GDM1 (cell line): Measurements from ENCODE around the gene RSRC2.
"Not testable (repeated sequence)": the region's sequence is repeated elsewhere in the genome, so short reads cannot be mapped to it uniquely, and the experiment has no call there.

Source experiments
- DNase-seq: peaks from one replicate; lab custom pipeline; 2025; lab: John Stamatoyannopoulos, UW

The RSRC2 gene, protein sequence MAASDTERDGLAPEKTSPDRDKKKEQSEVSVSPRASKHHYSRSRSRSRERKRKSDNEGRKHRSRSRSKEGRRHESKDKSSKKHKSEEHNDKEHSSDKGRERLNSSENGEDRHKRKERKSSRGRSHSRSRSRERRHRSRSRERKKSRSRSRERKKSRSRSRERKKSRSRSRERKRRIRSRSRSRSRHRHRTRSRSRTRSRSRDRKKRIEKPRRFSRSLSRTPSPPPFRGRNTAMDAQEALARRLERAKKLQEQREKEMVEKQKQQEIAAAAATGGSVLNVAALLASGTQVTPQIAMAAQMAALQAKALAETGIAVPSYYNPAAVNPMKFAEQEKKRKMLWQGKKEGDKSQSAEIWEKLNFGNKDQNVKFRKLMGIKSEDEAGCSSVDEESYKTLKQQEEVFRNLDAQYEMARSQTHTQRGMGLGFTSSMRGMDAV

DNA sequence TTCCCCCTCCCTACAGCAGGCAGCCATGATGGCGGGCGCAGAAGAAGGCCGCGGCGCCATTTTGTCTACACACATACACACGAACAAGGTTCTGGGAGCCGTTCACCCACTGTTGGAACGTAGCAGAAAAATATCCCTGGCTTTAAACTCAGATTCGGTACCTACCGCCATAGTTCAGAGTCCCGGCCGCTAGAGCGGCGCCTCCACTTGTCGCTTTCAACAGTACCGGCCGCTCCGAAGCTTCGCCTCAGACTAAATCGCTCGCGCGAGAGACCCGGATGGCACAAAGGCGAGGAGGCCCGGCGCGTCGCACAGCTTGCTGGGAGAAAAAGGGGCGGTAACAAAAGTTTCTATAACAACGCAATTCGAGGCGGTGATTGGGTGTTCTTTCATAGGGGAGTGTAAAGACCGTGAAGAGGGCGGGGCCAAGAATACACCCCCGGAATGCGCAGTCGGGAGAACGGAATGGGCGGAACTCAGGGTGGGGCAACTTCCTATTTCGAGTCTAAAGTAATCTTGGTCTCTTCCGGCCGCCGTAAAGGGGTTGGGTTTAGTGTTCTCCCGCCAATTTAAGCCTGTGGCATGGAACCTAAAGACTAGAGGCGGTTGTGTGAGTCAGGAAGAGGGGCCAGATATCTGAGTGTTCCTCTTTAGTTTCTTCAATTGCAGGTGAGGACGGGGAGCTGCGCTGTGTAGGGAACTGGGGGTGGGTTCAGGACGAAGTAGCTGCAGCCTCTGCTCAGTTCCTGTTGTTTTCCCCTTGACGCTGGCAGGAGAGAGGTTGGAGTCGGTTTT, at the start of gene RSRC2, which contains the start of gene KNTC1:
Gene RSRC2, minus strand, starts transcription at position 254 of the 795 bp plus-strand sequence. Its CDS starts 83 bp downstream, at position 171.
Gene KNTC1, plus strand, starts transcription at position 567 of the 795 bp plus-strand sequence. CDS start 2,815 bp downstream, outside the sequence.
- peak; percentile 98 for DNase-seq

DNA sequence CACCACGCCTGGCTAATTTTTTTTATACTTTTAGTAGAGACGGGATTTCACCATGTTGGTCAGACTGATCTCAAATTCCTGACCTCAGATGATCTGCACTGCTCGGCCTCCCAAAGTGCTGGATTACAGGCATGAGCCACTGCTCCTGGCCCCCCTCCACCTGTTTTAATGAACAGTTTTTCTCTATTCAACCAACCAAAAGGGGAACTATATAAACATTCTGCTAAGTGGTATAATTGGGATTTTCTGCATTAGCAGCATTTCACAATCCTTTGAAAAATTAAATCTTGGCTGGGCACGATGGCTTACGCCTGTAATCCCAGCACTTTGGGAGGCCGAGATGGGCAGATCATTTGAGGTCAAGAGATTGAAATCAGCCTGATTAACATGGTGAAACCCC, 45.1 kb upstream of the RSRC2 start:
- no peak for DNase-seq

DNA sequence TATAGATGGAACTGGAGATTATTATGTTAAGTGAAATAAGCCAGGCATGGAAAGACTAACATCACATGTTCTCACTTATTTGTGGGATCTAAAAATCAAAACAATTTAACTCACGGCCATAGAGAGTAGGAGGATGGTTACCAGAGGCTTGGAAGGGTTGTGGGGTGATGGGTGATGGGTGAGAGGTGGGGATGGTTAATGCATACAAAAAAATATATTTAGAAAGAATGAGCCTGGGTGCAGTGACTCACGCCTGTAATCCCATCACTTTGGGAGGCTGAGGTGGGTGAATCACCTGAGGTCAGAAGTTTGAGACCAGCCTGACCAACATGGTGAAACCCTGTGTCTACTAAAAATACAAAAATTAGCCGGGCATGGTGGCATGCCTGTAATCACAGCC, 43.3 kb upstream of the RSRC2 start:
- not testable (repeated sequence) for DNase-seq

DNA sequence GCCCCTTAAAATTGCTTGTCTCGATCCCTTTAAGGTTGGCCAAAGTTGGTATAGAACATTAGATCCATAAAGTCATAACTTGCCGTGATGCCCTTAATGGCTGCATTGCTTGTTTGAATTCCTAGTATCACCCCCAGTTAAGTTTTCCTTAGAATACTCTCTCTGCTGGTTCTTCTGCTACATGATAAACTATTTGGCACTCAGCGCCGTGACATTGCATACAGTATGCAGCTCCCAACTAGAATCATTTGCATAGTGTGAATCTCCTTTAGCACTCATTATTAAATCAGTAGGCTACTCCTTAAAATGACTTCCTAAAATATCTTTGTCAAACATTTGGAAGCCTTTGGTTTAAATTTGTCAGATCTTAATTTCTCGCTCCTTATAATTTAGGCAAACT, 42.6 kb upstream of the RSRC2 start:
- no peak for DNase-seq

DNA sequence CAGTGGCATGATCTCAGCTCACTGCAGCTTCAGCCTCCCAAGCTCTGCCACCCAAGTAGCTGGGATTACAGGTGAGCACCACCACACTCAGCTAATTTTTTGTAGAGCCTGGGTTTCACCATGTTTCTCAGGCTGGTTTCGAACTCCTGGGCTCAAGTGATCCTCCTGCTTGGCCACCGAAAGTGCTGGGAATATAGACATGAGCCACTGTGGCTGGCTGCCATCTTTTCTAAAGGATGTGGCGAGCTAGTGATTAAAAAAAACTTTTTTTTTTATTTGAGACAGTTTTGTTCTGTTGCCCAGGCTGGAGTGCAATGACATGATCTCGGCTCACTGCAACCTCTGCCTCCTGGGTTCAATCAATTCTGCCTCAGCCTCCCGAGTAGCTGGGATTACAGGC, 40.1 kb upstream of the RSRC2 start:
- not testable (repeated sequence) for DNase-seq

DNA sequence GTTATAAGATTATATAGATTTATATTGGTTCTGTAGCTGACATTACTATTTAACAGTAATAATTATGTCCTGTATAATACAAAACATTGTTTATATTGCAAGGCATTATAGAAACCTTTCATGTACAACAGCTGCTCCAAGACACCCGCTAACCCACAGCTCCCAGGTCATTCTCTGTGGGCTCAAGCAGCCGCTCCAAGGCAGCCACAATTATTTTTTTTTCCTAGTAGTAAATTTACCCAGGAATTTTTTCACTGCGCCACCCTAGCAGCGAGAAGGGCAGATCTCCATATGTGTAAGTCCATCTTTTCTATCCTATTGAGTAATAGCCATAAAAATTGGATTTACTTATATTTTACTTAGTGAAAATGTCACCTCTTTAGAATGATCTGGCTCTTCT, 36.6 kb upstream of the RSRC2 start:
- no peak for DNase-seq

DNA sequence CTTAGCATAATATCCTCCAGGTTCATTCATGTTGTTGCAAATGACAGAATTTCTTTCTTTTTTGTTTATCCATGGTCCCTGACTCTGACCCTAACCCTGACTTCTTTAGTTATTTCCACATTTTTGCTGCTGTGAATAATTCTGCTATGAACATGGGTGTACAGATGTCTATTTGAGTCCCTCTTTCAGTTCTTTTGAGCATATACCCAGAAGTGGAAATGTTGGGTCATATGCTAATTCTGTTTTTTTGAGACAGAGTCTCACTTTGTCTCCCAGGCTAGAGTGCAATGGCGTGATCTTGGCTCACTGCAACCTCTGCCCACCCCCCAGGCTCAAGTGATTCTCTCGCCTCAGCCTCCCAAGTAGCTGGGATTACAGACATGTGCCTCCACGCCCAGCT, 33.4 kb upstream of the RSRC2 start:
- no peak for DNase-seq

DNA sequence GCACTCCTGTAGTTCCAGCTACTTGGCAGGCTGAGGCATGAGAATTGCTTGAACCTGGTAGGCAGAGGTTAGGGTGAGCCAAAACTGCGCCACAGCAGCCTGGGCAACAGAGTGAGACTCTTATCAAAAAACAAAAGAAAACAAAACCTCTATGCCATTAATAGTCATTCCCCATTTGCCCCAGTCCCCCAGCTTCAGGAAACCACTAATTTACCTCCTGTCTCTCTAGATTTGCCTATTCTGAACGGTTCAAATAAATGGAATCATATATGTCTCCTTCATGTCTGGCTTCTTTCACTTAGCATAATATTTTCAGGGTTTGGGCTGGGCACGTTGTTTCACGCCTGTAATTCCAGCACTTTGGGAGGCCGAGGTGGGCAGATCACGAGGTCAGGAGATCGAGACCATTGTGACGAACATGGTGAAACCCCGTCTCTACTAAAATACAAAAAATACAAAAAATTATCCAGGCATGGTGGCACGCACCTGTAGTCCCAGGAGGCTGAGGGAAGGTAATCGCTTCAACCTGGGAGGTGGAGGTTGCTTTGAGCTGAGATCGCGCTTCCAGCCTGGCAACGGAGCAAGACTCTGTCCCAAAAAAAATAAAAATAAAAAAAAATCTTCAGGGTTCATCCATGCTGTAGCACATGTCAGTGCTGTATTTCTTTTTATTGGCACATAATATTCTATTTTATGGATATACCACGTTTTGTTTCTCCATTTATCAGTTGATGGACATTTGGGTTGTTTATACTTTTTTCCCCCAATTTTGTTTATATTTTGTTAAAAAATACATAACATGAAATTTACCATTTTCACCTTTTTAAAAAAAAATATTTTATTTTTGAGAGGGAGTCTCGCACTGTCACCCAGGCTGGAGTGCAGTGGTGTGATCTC, 32.3 kb upstream of the RSRC2 start:
- DNase-seq = no peak

DNA sequence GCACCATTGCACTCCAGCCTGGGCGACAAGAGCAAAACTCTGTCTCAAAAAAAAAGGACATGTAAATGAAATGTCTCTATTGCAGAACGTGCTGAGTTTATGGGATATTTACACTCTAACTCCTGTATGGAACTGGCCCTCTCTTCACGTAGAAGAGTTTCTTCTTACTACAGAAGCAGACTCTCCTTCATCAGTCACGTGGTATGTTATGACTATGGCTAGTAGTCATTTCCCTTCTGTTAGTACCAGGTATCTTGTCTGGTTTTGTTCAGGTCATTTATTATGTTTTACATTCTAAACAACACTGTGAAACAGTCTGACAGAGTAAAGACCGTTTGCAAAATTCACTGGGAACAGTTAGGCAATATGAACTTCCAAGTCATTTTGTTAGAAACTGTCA, 20.6 kb upstream of the RSRC2 start:
- DNase-seq = no peak

DNA sequence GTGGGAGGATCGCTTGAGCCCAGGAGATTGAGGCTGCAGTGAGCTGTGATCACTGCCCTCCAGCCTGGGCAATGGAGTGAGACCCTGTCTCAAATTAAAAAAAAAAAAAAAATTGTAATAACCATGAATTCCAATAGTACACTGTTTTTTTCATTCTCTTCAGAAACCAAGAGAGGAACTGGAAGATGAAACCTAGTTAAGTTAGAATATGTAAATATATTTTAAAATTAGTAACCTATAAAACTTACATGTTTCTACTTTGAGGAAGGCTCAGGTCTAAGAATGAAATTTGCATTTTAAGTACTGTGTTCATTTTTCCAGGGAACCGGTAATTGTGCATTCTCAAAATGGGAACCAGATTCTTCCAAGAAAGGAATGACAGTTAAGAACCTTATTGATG, 19.1 kb upstream of the RSRC2 start:
- DNase-seq = no peak

DNA sequence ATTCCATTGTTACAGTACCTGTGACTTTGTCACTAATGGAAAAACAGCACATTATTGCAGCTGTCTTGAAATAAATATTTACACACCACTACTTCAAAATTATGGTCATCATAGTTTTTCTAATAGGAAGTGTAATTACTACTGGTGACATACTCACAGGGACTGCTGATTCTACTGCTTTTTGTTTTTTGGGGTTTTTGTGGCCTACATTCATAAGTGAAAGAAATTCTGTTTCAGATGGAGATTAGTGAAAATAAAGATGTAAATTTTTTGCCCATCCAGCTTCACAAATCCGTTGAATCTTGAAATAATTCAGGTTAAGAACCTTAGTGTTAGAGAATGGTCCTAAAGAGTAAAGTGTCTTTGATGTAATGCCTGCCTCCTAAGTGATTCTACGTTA, 17.8 kb upstream of the RSRC2 start:
- DNase-seq = no peak

DNA sequence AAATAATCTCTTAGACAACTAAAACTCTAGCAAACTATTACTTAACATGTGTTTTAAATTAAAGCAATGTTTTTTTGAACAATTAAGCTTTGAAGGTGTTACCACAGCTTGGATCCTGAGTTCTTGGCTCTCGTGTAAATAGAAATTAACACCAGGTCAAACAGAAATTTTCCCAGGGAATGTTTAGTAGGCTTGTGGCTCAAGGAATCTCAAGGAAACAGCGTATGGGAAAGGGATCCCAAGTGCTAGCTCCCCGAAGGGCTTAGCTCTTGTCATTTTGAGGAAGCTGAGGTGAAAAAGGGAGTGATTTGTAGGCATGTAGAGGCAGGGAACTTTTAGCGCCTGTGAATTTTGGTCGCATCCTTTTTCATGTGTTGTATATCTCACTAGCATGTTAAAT, 11.8 kb upstream of the RSRC2 start:
- DNase-seq = no peak

DNA sequence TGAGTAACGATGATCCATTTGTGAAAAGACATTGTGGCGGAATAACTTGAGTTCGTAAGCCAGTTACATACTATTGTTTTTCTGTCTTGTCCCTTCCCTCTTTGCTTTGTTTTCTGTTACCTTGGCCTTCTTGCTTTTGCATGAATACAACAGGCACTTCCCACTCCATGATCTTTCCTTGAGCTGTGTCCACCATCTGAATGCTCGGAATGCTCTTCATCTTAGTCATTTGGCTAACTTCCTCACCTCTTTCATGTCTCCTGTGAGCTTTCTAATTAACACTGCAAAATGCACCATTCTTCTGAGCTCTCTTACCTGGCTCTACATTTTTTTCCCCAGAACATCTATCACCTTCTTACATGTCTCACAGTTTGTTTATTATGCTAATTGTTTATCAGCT, 10.3 kb upstream of the RSRC2 start:
- DNase-seq = no peak

DNA sequence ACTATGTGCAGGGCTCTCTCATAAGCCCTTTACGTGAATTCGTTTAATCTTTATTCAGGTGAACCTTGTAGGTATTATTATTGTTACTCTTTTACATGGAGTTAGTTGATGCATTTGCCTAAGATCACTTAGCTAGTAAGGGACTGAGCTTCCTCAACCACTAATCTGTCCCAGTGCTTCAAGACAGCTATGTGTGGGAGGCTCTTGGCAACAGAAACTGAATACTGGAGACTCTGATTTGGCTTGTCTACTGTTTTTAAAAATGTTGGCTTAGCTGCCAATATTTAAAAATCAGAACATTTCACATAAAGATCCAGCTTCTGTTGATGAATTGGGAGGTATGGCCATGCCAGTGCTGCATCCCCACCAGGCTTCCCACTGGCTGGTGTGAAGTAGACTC, 7.1 kb upstream of the RSRC2 start:
- no peak for DNase-seq

DNA sequence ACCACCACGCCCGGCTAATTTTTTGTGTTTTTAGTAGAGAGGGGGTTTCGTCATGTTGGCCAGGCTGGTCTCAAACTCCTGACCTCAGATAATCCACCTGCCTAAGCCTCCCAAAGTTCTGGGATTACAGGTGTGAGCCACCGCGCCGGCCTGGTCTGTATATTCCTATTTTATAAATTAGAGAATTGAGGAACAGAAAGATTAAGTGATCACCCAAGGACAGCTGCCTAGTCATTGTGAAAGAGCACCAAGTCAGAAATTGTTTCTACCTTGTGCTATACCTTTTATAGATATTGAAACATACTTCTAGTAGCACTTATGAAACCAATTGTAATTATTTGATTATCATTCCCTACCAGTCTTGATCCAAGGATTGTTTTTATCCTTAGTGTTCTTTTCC, 2.3 kb upstream of the RSRC2 start:
- no peak for DNase-seq

DNA sequence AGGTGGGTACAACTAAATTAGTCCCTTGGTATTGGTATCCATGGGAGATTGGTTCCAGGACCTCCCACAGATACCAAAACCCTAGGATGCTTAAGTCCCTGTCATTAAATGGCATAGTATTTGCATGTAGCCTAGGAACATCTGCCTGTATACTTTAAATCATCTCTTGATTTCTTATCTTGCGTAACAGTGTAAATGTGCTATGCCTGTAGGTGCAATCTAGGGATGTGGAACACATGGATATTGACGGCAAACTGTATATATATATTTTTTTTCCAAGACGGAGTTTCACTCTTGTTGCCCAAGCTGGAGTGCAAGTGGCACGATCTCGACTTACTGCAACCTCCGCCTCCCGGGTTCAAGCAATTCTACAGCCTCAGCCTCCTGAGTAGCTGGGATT, 1.8 kb upstream of the RSRC2 start:
- DNase-seq = no peak

DNA sequence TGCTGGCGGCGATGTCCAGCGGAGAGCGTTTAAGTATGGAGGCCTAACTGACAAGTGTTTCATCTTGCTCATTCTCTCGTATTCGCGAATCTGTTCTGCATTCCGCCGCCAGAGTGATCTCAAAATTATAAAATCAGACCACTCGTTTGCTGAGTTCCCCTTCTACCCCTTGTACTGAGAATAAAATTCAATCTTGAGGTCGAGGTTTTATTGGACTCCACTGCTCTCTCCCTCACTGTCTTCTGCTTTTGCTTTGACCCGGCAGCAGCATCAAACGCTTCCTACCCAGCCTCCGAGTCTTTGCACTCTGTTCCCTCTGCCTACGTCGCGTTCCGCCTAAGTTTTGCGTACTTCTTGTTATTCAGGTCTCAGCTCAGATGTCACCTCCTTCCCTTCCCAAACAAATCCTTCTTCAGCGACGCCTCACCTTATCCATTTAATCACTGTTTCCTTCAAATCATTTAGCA, 775 bp upstream of the RSRC2 start:
- DNase-seq = peak; percentile 10

DNA sequence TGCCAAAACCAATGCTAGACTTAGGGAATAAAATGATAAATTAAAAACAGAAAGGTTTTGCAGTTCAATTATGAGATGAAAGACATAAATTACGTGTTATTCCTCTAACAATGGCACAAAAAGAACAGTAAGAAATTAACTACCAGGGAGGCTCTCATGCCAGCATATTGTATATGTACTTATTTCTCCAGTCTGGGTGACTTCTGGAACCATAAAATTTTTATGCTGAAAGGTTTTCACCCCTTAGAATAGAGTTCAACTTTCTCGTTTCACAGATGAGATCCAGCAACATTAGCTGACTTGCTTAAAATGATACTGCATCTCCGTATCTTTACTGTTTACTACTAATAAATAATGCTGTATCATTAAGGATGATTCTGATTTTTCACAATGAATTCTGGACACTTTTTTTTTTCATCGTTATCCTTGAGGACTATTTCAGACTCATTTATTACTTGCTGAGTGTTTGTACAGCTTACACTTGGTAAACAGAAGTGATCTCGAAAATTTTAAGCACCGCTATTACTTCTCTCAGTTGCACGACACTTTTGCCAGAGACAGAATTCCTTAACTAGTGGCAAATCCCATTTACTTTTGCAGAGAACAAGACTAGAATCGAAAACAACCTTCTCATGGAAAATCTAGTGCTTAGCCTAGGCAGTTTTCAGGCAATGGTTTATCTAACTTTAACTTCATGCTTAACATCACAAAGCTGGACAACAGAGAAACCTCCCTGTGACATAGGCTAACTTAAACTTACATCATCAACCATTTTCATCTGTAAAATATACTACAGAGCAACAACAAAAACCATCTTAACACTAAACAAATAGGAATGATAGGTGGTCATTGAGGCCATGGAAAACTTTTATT, 2.7 kb downstream of the RSRC2 start:
- DNase-seq = no peak

DNA sequence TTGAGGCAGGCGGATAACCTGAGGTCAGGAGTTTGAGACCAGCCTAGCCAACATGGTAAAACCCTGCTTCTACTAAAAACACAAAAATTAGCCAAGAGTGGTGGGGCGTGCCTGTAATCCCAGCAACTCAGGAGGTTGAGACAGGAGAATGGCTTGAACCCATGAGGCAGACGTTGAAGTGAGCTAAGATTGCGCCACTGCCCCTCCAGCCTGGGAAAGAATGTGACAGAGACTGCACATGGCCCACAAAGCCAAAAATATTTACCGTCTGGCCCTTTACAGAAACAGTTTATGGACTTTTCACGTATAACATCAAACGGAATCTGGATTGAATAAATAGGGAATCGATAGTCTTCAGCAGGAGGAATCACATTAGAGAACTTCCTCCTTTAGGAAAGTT, 3.5 kb downstream of the RSRC2 start:
- no peak for DNase-seq

DNA sequence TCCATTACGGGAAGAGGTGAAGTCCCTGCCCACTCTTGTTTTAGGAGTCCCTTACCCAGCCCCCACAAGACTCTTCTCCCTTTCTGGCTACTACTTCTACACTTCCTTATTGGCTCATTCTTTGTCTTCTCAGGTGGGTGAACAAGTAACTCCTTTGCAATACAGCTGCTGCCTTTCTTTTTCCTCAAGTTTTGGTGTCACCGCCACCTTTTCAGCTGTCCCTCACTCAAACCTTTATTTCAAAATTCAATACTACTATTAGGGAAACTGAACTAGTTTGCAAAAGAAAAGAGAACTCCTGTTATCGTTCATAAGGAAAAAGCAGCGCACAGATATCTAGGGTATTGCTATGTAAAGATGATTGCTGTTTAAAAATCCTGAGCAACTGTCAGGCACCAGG, 6.1 kb downstream of the RSRC2 start:
- no peak for DNase-seq

DNA sequence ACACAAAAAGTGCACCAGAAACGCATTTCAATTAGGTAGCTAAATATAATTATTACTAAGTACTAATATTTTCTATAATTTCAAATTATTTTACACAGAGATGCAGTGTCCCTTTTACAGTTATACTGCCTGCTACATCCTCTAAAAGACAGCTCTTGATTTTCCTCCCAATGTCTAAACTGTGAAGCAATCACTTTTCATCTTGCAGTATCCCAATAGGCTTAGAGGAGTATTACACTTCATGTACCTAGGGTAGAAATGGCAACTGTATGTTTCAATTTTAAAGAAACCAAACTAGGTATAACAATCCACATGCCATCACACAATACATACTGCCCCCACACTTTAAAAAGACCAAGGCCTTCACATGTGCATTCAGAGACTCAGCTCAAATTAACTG, 7.3 kb downstream of the RSRC2 start:
- no peak for DNase-seq
